Cardiac fibroblast (primary cell): Measurements from ENCODE around the gene USPL1.
A peak's percentile ranks its signal among the peaks of the same experiment; 100 is the strongest.

ENCODE experiments used
- DNase-seq, 2 donors: peaks; one replicate each; pipeline versions ENCODE4 v3.0.0 to v3.0.0-alpha.2; 2010; ENCODE audit warnings: low read depth in 2 of 2
- H3K4me3 ChIP-seq, 2 donors: replicated peaks in 1 of 2; 1 replicate in 1 of 2; 2 replicates in 1 of 2; pipeline ENCODE4 v1.5.1; 2011; ENCODE audit warnings: low read depth in 2 of 2, low read length in 2 of 2, mild to moderate bottlenecking in 2 of 2, moderate library complexity in 1 of 2
- CTCF ChIP-seq: IDR thresholded peaks from one replicate; pipeline ENCODE4 v1.5.1; 2011; ENCODE audit warnings: low read depth, mild to moderate bottlenecking, low read length, inconsistent platforms

The USPL1 gene

GRCh38 chr13:30619731-30620130 lies 2.0 kb downstream of the USPL1 start:
- peak; percentile 27 to 29 for DNase-seq
- peak overlapping the region in 1 of 2 donors; percentile 94 for H3K4me3 ChIP-seq
- no peak for TF ChIP-seq CTCF

GRCh38 chr13:30620941-30621340 lies 3.2 kb downstream of the USPL1 start:
- no peak for TF ChIP-seq CTCF
- no peak for DNase-seq
- no peak overlapping the region for H3K4me3 ChIP-seq

- TF ChIP-seq CTCF: no peak
- peak in 1 of 2 donors; percentile 22 for DNase-seq
- H3K4me3 ChIP-seq: no peak overlapping the region
These were observed 4.8 kb downstream of the USPL1 start for GRCh38 chr13:30622551-30622950.

- DNase-seq: peak; percentile 32 to 70
- no peak overlapping the region for H3K4me3 ChIP-seq
- TF ChIP-seq CTCF: no peak
These were observed 5.7 kb downstream of the USPL1 start for GRCh38 chr13:30623392-30623791.

GRCh38 chr13:30624630-30625029 lies 6.9 kb downstream of the USPL1 start:
- TF ChIP-seq CTCF: no peak
- no peak overlapping the region for H3K4me3 ChIP-seq
- DNase-seq: no peak

GRCh38 chr13:30629527-30629926 lies 11.8 kb downstream of the USPL1 start:
- no peak overlapping the region for H3K4me3 ChIP-seq
- TF ChIP-seq CTCF: no peak
- no peak for DNase-seq

GRCh38 chr13:30633861-30634260 lies 16.1 kb downstream of the USPL1 start:
- no peak overlapping the region for H3K4me3 ChIP-seq
- TF ChIP-seq CTCF: no peak
- DNase-seq: no peak
